Measurements from ENCODE around the gene SLC6A6. TPM values are rescaled to one million over a fixed set of nuclear protein-coding genes. Genes with fewer than 3 reads are reported as not detected.

Gene SLC6A6
- total RNA-seq, 1 experiment from 2014 or later, result 72.6 TPM

- Histone ChIP-seq H3K14ac (ENCODE audit: insufficient read depth, low read length) (no peak overlapping the region; the same call in 1 of the 2 replicates), H3K4me1 (ENCODE audit: insufficient read depth, low read length) (peaks cover 5% of the 10 kb centered on the region; the same call in 1 of the 2 replicates), H4K20me1 (ENCODE audit: control insufficient read depth, insufficient read depth, insufficient read length) (no peaks in the 10 kb centered on the region), H3K23me2 (ENCODE audit: insufficient read length, low read depth, low read length, poor library complexity, severe bottlenecking) (no peaks in the 10 kb centered on the region), H2BK20ac (ENCODE audit: low read depth, low read length, poor library complexity, severe bottlenecking) (no peak overlapping the region), H2AFZ (ENCODE audit: low read length) (no peak overlapping the region), H2BK120ac (ENCODE audit: low read depth, low read length, poor library complexity, severe bottlenecking) (no peak overlapping the region), H2BK12ac (ENCODE audit: insufficient read length, low read depth, low read length) (no peak overlapping the region), H2BK5ac (ENCODE audit: insufficient read length, low read length) (no peak overlapping the region), H3T11ph (ENCODE audit: low read length) (no peak overlapping the region), H4K5ac (ENCODE audit: insufficient read length, low read depth, low read length) (no peak overlapping the region), H3K23ac (ENCODE audit: insufficient read length, low read depth, low read length) (no peak overlapping the region), H3K56ac (ENCODE audit: insufficient read length, low read depth, low read length) (no peak overlapping the region), H4K8ac (replicated peaks; ENCODE audit: insufficient read length, low read depth, low read length) (no peak overlapping the region), H3K9ac (ENCODE audit: extremely low read depth, insufficient read length, low read length) (no peak overlapping the region), H3K18ac (ENCODE audit: insufficient read length, low read depth, low read length) (no peak overlapping the region), H3K79me2 (ENCODE audit: insufficient read depth, low read length) (peaks cover 16% of the 10 kb centered on the region; the same call in 1 of the 2 replicates), H3K9me3 (ENCODE audit: control insufficient read depth, low read depth, low read length) (no peaks in the 10 kb centered on the region), H4K91ac (ENCODE audit: insufficient read length, low read depth, low read length) (no peak overlapping the region), H3K4ac (ENCODE audit: low read depth, low read length) (no peak overlapping the region), H3K27ac (ENCODE audit: insufficient read length, low read depth, low read length) (peak overlapping the region; percentile 17), H2AK5ac (ENCODE audit: insufficient read length, low read length) (no peak overlapping the region), H2BK15ac (ENCODE audit: low read depth, low read length) (no peak overlapping the region), H3K79me1 (ENCODE audit: insufficient read depth, low read depth, low read length, poor library complexity, severe bottlenecking) (peaks cover 8% of the 10 kb centered on the region), H3K27me3 (ENCODE audit: insufficient read depth, low read length) (no peaks in the 10 kb centered on the region), H3K4me2 (ENCODE audit: insufficient read depth, insufficient read length, low read length) (peak overlapping the region; percentile 43)
- Mint-ChIP-seq H3K27me3 (ENCODE audit: low read depth) (no peaks in the 10 kb centered on the region; the same call in 1 of the 2 replicates), H3K4me1 (peaks cover 45 to 55% of the 10 kb centered on the region in 2 experiments), H3K4me3 (peak overlapping the region; percentile 10 to 51; a peak in 3 of 5 replicates), H3K27ac (peak overlapping the region in 2 of 3 experiments; percentile 52 to 81; a peak in 2 of 7 replicates), H3K36me3 (ENCODE audit: insufficient read depth in 1 of 3, low read depth in 3 of 3) (peaks cover 27 to 52% (median 36%) of the 10 kb centered on the region in 3 experiments), H3K9me3 (no peaks in the 10 kb centered on the region; a peak in 1 of 5 replicates)
- no peak for DNase-seq
- no CpG with 5 or more reads among the region's 11 CpGs for WGBS (ENCODE audit: extremely low coverage, insufficient read length, low lambda C conversion rate)
- no peak for TF ChIP-seq CTCF (conservative IDR thresholded peaks at IDR 0.05)
These were observed 11.1 kb downstream of the SLC6A6 start for GRCh38 chr3:14413381-14414071.

All from H9 (cell line).